Measurements from ENCODE around the gene DYNLT4.

- TF ChIP-seq CTCF (optimal IDR thresholded peaks at IDR 0.05 in 1 of 3, IDR thresholded peaks at IDR 0.05 in 1 of 3, conservative IDR thresholded peaks at IDR 0.05 in 1 of 3; ENCODE audit: extremely low read depth in 1 of 3, insufficient read depth in 2 of 3, low read length in 3 of 3) (no peak), EZH2 (IDR thresholded peaks at IDR 0.05; ENCODE audit: low read length) (no peak)
These were observed 44.2 kb upstream of the DYNLT4 start for GRCh38 chr1:44851308-44851707.
